Stomach (tissue), 4 donors: ENCODE data around the gene HIBADH.

Experiments used
- CTCF ChIP-seq, 7 experiments: fragments of 450-650 bp in 4 of 7; fragments of 200-600 bp in 3 of 7; sonication (generic) in 3 of 7; IDR thresholded peaks; one replicate each; pipeline ENCODE4 v1.5.1; 2016 to 2019; ENCODE audit warnings: antibody characterized with exemption in 7 of 7, control low read depth in 2 of 7, mild to moderate bottlenecking in 1 of 7
- POLR2A ChIP-seq, 4 donors: fragments of 450-650 bp; IDR thresholded peaks; one replicate each; pipeline ENCODE4 v1.6.1; 2016; ENCODE audit warnings: antibody characterized with exemption in 4 of 4, control low read depth in 2 of 4, mild to moderate bottlenecking in 1 of 4, moderate library complexity in 1 of 4
- POLR2AphosphoS5 ChIP-seq, 3 donors: sonication (generic); formaldehyde crosslinking; IDR thresholded peaks; one replicate each; pipeline ENCODE4 v1.6.1; 2016; ENCODE audit warnings: antibody characterized with exemption in 3 of 3

DNA sequence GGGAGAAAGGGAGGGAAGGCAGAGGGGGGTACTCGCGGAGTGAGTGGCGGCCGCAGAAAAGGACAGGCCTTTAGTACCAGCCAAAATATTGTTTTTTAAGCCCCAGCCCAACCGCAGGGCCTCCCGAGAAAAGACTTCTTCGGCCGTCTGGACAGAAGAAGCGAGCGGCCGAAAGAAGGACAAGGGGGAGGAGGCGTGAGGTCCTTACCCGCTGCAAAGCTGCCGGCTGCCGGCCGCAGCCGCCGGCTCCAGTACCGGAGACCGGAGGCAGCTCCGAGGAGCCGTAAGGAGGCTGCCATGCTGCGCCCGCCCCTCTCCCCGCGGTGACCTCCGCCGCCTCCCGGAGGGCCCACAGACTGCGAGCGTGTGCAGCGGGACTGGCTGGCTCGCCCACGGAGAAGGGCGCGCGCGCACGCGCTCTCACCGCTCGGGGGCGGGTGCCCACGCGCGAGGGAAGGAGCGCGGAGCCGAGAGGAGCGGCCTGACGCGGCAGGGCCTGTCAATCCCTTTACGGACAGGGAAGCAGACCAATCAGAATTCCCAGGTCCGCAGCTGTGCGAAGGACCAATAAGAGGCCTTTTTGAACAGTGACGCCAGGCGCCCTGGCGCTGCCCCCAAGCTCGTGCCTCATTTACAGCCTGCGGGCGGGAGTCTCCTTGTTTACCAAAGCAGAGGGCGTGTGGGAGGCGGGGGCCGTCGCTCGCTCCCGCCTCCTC, at the start of gene HIBADH:
- peak in 2 of 4 donors; percentile 21 to 44 for TF ChIP-seq POLR2A (IDR thresholded peaks at IDR 0.05)
- peak; percentile 92 to 94 (median 93) for TF ChIP-seq POLR2AphosphoS5 (IDR thresholded peaks at IDR 0.05)
- peak in 3 of 7 experiments; percentile 12 to 33 (median 30) for TF ChIP-seq CTCF (IDR thresholded peaks at IDR 0.05)
